AG09319 (cell line): Measurements from ENCODE around the gene IL17B.

Experiments used
- DNase-seq: peaks from one replicate; pipeline ENCODE4 v3.0.0-alpha.2; 2010; ENCODE audit warnings: low read depth; ENCODE audit errors: extremely low read depth
- CTCF ChIP-seq: IDR thresholded peaks from 2 replicates; pipeline ENCODE4 v1.5.1; 2011; ENCODE audit warnings: low read depth, mild to moderate bottlenecking, inconsistent platforms, low read length, moderate library complexity

Gene IL17B

GRCh38 chr5:149337736-149338135, 41.4 kb downstream of the IL17B start:
- TF ChIP-seq CTCF = no peak
- no peak for DNase-seq

DNA sequence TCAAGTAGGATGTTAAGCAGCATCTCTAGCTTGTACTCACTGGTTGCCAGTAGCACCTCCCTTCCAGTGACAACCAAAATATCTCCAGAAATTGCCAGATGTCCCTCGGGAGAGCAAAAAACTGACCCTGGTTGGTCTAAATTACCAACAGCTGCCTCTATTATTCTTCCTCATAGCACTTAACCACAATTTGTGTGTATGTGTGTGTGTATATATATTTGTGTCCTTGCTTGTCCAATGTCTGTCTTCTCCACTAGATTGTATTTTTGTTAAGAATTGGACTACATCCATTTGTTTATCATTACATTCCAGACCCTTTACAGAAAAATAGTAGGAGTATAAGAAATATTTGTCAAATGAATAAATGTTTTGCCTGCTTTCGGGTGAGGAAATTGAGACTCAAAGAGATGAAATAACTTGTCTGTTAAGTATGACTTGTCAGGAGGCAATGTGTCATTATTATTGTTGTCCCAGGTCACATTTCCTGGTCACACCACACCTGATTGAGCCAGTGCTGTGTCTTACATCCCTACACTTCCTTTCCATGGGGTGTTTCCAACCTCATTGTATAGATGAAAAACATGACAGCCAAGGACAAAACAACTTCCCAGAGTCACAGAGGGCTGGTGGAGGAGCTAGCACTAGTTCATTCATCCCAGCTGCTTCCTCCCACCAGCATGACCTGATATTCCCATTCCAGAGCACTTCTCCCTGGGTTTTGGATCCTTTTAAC, 45.2 kb downstream of the IL17B start:
- no peak for TF ChIP-seq CTCF
- DNase-seq = no peak

GRCh38 chr5:149328177-149328576, 50.9 kb downstream of the IL17B start:
- DNase-seq = no peak
- no peak for TF ChIP-seq CTCF

- no peak for TF ChIP-seq CTCF
- DNase-seq = no peak
Observed at GRCh38 chr5:149326611-149327010, 52.5 kb downstream of the IL17B start.

DNA sequence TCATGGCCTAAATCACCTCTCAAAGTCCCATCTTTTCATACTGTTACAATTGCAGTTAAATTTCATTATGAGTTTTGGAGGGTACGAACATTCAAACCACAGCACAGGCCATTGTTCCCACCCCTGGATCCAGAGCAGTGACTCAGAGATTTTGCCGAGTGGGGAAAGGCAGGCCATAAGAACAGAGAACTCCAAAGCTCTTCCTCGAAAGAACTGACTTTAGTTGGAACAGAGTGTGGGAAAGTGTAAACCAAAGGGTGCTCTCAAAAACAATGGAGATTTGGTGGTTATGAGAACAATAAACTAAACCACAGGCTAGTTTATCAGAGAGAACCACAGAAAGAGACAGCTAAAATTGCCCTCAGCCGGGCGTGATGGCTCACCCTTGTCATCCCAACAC, 53.2 kb downstream of the IL17B start:
- no peak for TF ChIP-seq CTCF
- no peak for DNase-seq

DNA sequence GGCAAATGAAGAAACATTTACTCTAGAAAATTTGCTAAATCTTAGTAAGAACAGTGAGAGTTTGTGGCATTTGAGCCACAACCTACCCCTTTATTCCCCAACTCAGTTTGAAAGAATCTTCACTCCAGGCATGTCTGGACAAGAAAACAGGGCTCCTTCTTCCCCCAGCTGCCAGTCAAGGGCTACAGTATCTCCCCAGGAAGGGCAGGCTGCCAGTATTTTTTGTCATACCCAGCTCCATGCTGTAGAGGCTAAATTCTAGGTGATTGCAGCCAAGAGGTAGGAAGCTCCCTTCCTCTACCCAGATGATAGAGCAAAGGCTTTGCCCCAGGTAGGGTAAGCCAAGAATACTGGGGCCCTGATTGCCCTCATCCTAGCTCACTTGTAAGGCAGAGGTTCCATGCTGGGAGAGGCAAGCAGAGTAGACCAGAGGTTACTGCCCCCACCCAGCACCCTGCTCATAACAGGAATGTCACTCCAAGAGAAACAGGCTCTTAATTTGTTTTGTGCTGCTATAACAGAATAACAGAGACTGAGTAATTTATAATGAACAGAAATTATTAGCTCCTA, 53.8 kb downstream of the IL17B start:
- no peak for TF ChIP-seq CTCF

DNA sequence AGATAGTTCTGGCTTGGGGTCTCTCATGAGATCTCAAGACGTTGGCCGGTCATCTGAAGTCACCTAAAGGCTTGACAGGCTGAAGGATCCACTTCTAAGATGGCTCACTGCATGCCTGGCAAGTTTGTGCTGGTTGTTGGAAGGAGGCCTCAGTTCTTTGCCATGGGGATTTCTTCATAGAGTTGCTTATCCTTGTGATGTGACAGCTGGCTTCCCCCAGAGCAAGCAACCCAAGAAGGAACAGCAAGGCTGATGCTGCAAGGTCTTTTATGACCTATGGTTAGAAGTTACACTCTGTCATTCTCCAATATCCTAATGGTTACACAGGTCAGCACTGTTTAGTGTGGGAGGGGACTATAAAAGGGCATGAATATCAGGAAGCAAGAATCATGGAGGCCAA, 54.5 kb downstream of the IL17B start:
- no peak for TF ChIP-seq CTCF
- no peak for DNase-seq

More for the DNA sequence above, 53.8 kb downstream of the IL17B start:
- no peak for DNase-seq
